Endodermal cell (in vitro differentiated cells): ENCODE data around the gene NACA. TPM values are rescaled to one million over a fixed set of nuclear protein-coding genes. Genes with fewer than 3 reads are reported as not detected.

Experiments used
- DNase-seq: peaks from one replicate; pipeline ENCODE4 v3.0.0-alpha.2; 2017
- H3K27ac ChIP-seq: 2 replicates; pipeline ENCODE4 v1.5.1; 2013; ENCODE audit warnings: mild to moderate bottlenecking, low read depth, low read length, moderate library complexity
- H3K27me3 ChIP-seq: 2 replicates; pipeline ENCODE4 v1.6.1; 2013; ENCODE audit warnings: mild to moderate bottlenecking, low read length, moderate library complexity; ENCODE audit not compliant: insufficient read depth, control insufficient read depth, poor library complexity, severe bottlenecking
- H3K36me3 ChIP-seq: 2 replicates; pipeline ENCODE4 v1.7.0; 2013; ENCODE audit warnings: mild to moderate bottlenecking, low read length, moderate library complexity; ENCODE audit not compliant: control insufficient read depth, insufficient read depth
- H3K4me1 ChIP-seq: one replicate; pipeline ENCODE4 v1.7.0; 2013; ENCODE audit warnings: low read length; ENCODE audit not compliant: control insufficient read depth, insufficient read depth
- H3K4me3 ChIP-seq: 2 replicates; pipeline ENCODE4 v1.5.1; 2013; ENCODE audit warnings: mild to moderate bottlenecking, low read length, moderate library complexity
- H3K9ac ChIP-seq: 2 replicates; pipeline ENCODE4 v1.6.1; 2013; ENCODE audit warnings: mild to moderate bottlenecking, low read length, moderate library complexity; ENCODE audit not compliant: poor library complexity, severe bottlenecking; ENCODE audit errors: extremely low read depth
- H3K9me3 ChIP-seq: 2 replicates; pipeline ENCODE4 v1.6.1; 2013; ENCODE audit warnings: mild to moderate bottlenecking, low read length, moderate library complexity; ENCODE audit not compliant: control insufficient read depth
- H3K27ac Mint-ChIP-seq: 2 replicates; pipeline ENCODE4 v1.8.0; 2020; ENCODE audit warnings: mixed read lengths
- H3K27me3 Mint-ChIP-seq: 2 replicates; pipeline ENCODE4 v1.8.0; 2021; ENCODE audit warnings: mild to moderate bottlenecking, mixed read lengths; ENCODE audit not compliant: insufficient read depth
- H3K36me3 Mint-ChIP-seq: 2 replicates; pipeline ENCODE4 v1.8.0; 2020; ENCODE audit warnings: low read depth, mixed read lengths
- H3K4me1 Mint-ChIP-seq: 2 replicates; pipeline ENCODE4 v1.8.0; 2020; ENCODE audit warnings: mixed read lengths
- H3K4me3 Mint-ChIP-seq: 2 replicates; pipeline ENCODE4 v1.8.0; 2020; ENCODE audit warnings: mild to moderate bottlenecking, moderate library complexity, mixed read lengths
- H3K9me3 Mint-ChIP-seq: 2 replicates; pipeline ENCODE4 v1.8.0; 2020; ENCODE audit warnings: mild to moderate bottlenecking, mixed read lengths
- CTCF ChIP-seq: fragments of 200-600 bp; sonication (generic); conservative IDR thresholded peaks from 2 replicates; pipeline ENCODE4 v1.5.0; 2021; ENCODE audit warnings: antibody characterized with exemption, mild to moderate bottlenecking
- WGBS, 2 experiments: methylation state at CpG; one replicate each; pipeline versions ENCODE4 v1.1.5 to v1.1.7; 2013; ENCODE audit warnings: missing lambda C conversion rate in 2 of 2, mixed read lengths in 1 of 2; ENCODE audit not compliant: insufficient coverage in 1 of 2, insufficient read length in 1 of 2; 5-methylcytosine and 5-hydroxymethylcytosine counted together
- total RNA-seq, 2 donors: library from RNA; stranded (reverse); fragmentation: NEBNext Ultra II Directional in 1 of 2; extraction: Animal tissue kit (Norgen Biotek cat#: 25700) in 1 of 2; gene quantifications; 2 replicates in 1 of 2; 3 replicates in 1 of 2; pipeline ENCODE4 v1.2.1, GENCODE V29; 2021

Gene NACA
- total RNA-seq, 2 donors from 2014 or later: 817 to 958 TPM

- peak overlapping the region; percentile 100 for H3K4me3 Mint-ChIP-seq
These were observed 1.7 kb downstream of the NACA start for GRCh38 chr12:56723352-56723751.

GRCh38 chr12:56722832-56723231, 2.3 kb downstream of the NACA start:
- no peak overlapping the region for H3K27ac ChIP-seq
- no peak for TF ChIP-seq CTCF
- H3K9me3 ChIP-seq: no peaks in the 10 kb centered on the region
- no peak for DNase-seq
- peaks cover 56% of the 10 kb centered on the region for H3K36me3 Mint-ChIP-seq
- WGBS, 2 experiments: 81 to 90% methylated on average over 2 to 4 of the region's 4 CpGs
- no peaks in the 10 kb centered on the region for H3K9me3 Mint-ChIP-seq
- H3K4me3 ChIP-seq: peak overlapping the region; percentile 99
- H3K27me3 Mint-ChIP-seq: no peaks in the 10 kb centered on the region
- peaks cover 3% of the 10 kb centered on the region for H3K4me1 ChIP-seq
- H3K9ac ChIP-seq: peak overlapping the region; percentile 99
- H3K27ac Mint-ChIP-seq: peak overlapping the region; percentile 40
- H3K27me3 ChIP-seq: no peaks in the 10 kb centered on the region
- peaks cover 52% of the 10 kb centered on the region for H3K4me1 Mint-ChIP-seq
- peak overlapping the region; percentile 100 for H3K4me3 Mint-ChIP-seq
- peaks cover 55% of the 10 kb centered on the region for H3K36me3 ChIP-seq

More at GRCh38 chr12:56723352-56723751, 1.7 kb downstream of the NACA start:
- no peak for DNase-seq
- H3K27me3 Mint-ChIP-seq: no peaks in the 10 kb centered on the region
- peak overlapping the region; percentile 99 for H3K4me3 ChIP-seq
- H3K27ac Mint-ChIP-seq: peak overlapping the region; percentile 99
- WGBS, 2 experiments: 64 to 74% methylated on average over 3 of the region's 3 CpGs
- H3K9me3 ChIP-seq: no peaks in the 10 kb centered on the region
- TF ChIP-seq CTCF: no peak
- no peaks in the 10 kb centered on the region for H3K27me3 ChIP-seq
- H3K36me3 Mint-ChIP-seq: peaks cover 60% of the 10 kb centered on the region
- peak overlapping the region; percentile 99 for H3K9ac ChIP-seq
- H3K4me1 Mint-ChIP-seq: peaks cover 52% of the 10 kb centered on the region
- H3K9me3 Mint-ChIP-seq: no peaks in the 10 kb centered on the region
- H3K27ac ChIP-seq: no peak overlapping the region
- peaks cover 55% of the 10 kb centered on the region for H3K36me3 ChIP-seq
- peaks cover 3% of the 10 kb centered on the region for H3K4me1 ChIP-seq

- WGBS, 2 experiments: 88 to 90% methylated on average over 1 to 2 of the region's 2 CpGs
- peaks cover 51% of the 10 kb centered on the region for H3K36me3 Mint-ChIP-seq
- no peaks in the 10 kb centered on the region for H3K9me3 ChIP-seq
- no peak overlapping the region for H3K27ac ChIP-seq
- no peaks in the 10 kb centered on the region for H3K27me3 ChIP-seq
- H3K4me3 Mint-ChIP-seq: peak overlapping the region; percentile 100
- peaks cover 54% of the 10 kb centered on the region for H3K36me3 ChIP-seq
- H3K4me1 Mint-ChIP-seq: peaks cover 52% of the 10 kb centered on the region
- H3K27ac Mint-ChIP-seq: peak overlapping the region; percentile 83
- no peak overlapping the region for H3K9ac ChIP-seq
- TF ChIP-seq CTCF: no peak
- H3K27me3 Mint-ChIP-seq: no peaks in the 10 kb centered on the region
- peak overlapping the region; percentile 99 for H3K4me3 ChIP-seq
- H3K9me3 Mint-ChIP-seq: no peaks in the 10 kb centered on the region
- H3K4me1 ChIP-seq: peaks cover 3% of the 10 kb centered on the region
- DNase-seq: no peak
These were observed 3.4 kb downstream of the NACA start for GRCh38 chr12:56721721-56722120.
